ENCODE results near the gene PHOX2A. TPM values are rescaled to one million over a fixed set of nuclear protein-coding genes. Genes with fewer than 3 reads are reported as not detected.

PHOX2A gene
- total RNA-seq, 1 donor from 2014 or later = not detected

DNA sequence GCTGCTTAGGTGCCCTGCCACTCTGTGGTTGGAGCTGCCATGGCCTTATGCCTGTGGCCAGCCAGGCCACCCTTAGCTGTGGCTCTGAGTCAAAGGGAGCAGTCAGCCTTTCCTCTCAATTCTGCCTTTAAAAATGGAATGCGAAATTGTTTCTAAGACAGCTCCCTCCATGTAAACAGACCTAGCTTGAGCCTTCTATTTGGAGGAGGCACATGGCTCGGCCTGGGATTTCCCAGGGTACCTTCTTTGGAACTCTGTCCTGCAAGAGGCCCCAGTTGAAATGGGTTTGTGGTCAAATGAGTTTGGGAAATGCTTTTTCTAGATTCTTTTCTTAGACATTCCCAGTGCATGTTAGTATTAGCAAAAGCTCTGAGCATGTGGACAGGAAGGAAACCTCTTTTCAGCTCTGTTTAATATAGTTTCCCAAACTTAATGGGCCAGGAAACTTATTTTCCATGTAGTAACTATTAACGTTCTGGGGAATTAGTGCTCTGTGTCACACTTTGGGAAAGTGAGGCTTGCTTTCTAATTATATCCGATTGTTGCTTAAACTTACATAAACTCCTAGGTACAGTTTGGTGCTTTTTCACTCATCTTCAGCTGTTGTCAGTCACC is 7.8 kb downstream of the PHOX2A start:
- intact Hi-C loops (cut with micrococcal nuclease) = no loop called here

DNA sequence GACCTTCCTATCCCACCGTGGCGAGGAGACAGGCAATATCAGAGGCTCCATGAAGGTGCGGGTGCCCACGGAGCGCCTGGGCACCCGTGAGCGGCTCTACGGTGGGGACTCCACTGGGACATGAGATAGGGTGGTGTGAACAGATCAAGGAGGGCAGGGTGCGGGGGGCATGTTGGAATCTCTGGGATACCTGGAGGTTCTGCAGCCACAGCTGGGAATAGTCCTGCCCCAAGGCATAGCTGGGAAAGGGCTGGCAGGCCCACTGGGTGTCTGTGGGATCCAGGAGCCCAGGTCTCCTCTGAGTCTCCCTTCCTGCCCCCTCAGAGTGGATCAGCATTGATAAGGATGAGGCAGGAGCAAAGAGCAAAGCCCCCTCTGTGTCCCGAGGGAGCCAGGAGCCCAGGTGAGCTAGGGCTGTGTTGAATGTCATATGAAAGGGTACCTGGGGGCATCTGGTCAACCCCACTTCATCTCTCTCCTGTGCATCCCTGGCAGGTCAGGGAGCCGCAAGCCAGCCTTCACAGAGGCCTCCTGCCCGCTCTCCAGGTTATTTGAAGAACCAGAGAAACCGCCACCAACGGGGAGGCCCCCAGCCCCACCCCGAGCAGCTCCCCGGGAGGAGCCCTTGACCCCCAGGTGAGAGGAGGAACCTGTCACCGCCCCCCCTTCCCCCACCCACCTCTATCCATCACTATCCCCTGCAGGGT is 8.5 kb downstream of the PHOX2A start:
- ATAC-seq = no peak
- no peak for DNase-seq
- intact Hi-C loops (cut with micrococcal nuclease) = no loop called here

More for the DNA sequence above, 7.8 kb downstream of the PHOX2A start:
- no peak for ATAC-seq
- DNase-seq = no peak

DNA sequence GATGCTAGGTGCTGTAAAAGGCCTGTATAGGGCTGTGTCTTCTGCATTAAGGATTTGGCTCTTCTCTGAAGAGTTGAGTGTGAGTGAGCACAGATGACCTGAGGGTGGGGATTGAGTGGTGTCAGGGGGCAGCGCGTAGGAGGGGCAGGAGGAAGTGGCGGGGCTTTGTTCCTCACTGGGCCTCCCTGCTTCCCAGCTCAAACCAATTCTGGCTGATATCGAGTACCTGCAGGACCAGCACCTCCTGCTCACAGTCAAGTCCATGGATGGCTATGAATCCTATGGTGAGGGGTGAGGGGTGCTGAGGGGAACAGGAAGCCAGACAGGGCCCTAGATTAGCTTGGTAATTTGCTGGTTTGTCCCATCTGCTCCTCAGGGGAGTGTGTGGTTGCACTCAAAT is 9.1 kb downstream of the PHOX2A start:
- intact Hi-C loops (cut with micrococcal nuclease) = no loop called here
- no peak for ATAC-seq

DNA sequence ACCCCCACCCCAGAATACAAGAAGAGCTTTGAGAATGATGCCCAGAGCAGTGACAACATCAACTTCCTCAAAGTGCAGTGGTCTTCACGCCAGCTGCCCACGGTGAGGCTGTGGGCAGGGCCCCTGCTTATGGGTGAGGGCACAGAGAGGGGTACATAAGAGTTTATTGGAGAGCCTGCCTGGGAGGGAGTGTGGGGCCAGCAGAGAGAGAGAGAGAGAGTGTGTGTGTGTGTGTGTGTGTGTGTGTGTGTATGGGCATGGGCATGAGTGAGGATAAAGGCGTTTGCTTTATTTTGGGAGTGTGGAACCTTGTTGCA is 9.5 kb downstream of the PHOX2A start:
- ATAC-seq = no peak
- intact Hi-C loops (cut with micrococcal nuclease) = no loop called here
- DNase-seq = no peak

More for the DNA sequence above, 9.1 kb downstream of the PHOX2A start:
- no peak for DNase-seq

DNA sequence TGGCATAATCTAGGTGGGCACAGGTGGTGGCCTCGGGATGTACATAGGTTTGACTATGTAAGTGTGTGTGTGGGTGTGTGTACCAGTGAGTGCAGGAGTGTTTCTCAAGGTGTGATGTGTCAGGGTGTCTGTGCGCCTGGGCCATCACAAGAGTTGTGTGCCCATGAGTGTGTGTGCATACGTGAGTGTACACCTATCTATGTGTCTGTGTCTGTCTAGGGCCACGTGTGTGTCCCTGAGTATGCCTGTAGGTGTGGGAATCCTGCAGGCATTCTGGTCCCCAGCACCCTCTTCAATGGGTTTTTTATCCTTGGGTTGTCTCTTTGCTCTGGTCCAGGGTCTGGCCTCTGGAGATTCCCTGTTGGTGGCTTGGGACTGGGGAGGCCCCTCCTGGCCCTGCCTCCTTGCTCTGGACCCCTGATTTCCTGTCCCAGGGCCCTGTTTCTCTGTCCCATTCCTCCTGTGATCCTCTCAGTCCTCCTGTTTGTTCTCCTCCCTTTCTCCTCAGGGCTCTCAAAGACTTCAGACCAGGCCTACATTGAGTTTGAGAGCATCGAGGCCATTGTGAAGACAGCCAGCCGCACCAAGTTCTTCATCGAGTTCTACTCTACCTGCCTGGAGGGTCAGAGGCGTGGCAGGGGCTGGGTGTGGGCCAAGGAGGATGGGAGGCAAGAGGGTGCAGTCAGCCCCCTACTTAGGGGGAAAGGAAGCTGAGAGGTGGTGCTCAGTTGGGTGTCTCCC is 10.0 kb downstream of the PHOX2A start:
- intact Hi-C loops (cut with micrococcal nuclease) = no loop called here
- DNase-seq = no peak
- no peak for ATAC-seq

DNA sequence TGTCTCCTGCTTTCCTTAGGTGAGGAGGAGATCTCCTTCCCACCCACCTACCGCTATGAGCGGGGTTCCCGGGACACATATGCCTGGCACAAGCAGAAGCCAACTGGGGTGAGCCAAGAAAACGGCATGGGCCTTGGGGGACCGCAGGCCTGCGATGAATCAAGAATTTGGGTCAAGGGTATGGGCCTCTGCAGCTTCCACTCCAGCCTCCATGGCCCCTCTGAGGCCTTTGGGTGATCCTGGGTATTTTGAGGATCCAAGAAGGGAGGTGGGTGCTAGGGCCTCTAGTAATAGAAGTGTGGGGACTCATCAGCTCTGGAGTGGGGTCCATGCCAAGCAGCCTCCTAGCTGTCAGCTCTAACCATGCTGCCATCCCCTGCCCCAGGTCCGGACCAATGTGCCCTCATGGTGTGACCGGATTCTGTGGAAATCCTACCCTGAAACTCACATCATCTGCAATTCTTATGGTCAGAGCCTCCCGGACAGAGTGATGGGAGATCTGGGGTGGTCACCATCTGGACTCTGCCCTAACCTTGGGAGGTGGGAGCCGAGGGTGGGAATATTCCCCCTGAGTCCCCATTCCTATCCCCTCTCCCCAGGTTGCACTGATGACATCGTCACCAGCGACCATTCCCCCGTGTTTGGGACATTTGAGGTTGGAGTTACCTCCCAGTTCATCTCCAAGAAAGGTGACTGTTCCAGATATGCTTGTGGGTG is 10.8 kb downstream of the PHOX2A start:
- ATAC-seq (no peak), DNase-seq (no peak)
- intact Hi-C loops (cut with micrococcal nuclease) = no loop called here

DNA sequence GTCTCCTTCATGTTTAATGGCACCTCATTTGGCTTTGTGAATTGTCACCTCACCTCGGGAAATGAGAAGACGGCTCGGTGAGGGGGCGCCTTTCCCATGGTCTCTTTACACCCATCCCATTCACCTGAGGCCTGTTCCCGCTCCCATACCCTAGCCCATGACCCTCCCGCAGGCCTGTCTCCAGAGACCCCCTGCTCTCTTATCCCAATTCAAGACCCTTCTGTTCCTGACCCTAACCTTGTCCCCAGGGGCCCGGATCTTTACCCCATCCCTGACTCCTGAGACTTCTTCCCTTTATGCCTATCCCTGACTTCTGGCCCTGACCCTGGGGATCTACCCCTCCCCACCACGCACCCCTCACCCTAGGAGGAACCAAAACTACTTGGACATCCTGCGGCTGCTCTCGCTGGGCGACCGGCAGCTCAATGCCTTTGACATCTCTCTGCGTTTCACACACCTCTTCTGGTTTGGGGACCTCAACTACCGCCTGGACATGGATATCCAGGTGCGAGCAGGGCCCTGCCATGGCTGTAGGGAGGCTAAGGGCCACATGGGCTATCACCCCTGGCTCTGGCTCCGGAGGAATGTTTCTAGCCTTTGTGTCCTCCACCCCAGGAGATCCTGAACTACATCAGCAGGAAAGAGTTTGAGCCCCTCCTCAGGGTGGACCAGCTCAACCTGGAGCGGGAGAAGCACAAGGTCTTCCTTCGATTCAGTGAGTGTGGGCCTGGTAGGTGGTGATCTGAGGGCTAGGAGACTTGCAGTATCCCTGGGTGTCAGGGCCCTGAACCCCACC is 11.5 kb downstream of the PHOX2A start:
- DNase-seq (no peak), ATAC-seq (no peak)
- intact Hi-C loops (cut with micrococcal nuclease) = no loop called here

DNA sequence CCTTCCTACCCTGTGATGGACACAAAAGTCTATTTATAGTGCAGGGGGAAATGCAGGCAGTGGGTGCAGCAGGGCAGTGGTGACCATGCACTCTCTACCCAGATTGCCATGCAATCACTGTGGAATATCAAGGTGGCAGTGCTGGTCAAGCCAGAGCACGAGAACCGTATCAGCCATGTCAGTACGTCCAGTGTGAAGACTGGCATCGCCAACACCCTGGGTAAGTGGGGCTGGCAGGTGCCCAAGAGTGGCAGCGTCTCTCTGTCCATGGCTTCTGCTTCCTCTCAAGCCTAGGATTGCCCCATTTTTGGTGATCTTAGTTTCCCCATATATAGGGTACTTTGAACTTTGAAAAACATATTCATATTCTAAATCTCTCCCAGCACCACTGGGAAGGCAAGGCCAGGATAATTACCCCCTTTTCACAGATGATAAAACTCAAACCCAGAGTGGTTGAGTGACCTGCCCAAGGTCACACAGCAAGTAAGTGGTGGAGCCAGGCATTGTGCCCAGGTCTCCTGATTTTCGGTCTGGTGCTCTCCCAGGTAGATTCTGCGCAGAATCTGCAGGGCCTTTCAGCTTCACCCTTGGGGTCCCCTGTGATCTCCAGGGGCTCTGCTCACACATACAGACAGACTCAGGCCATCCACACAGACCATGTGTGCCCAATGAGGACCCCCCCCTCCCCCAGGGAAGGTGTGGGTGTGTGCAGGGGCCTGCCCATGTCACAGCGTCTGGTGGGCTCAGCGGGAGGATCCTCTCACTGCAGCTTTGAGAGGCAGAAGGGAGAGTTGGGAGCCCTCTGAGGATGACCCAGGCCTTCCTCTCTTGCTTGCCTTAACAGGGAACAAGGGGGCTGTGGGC is 12.3 kb downstream of the PHOX2A start:
- peak; percentile 79 for DNase-seq
- intact Hi-C loops (cut with micrococcal nuclease) = no loop called here
- ATAC-seq = peak; percentile 56

DNA sequence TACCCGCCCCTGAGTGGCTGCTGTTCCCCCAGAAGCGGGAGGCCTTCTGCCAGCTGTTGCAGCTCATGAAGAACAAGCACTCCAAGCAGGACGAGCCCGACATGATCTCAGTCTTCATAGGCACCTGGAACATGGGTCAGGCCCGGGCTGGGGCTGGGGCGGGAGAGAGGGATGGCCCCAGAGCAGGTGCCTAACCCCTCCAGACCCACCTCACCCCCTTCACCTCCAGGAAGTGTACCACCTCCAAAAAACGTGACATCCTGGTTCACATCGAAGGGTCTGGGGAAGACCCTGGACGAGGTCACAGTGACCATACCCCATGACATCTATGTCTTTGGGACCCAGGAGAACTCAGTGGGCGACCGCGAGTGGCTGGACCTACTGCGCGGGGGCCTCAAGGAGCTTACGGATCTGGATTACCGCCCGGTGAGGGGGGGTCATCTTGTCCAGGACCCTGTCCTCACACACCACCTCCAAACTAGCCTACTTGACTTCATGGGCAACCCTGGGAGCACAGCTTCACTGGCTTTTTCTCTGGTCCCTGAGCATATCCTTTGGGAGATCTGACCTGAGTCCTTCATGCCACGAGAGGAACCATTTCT is 13.1 kb downstream of the PHOX2A start:
- intact Hi-C loops (cut with micrococcal nuclease) = no loop called here
- DNase-seq (no peak), ATAC-seq (no peak)

DNA sequence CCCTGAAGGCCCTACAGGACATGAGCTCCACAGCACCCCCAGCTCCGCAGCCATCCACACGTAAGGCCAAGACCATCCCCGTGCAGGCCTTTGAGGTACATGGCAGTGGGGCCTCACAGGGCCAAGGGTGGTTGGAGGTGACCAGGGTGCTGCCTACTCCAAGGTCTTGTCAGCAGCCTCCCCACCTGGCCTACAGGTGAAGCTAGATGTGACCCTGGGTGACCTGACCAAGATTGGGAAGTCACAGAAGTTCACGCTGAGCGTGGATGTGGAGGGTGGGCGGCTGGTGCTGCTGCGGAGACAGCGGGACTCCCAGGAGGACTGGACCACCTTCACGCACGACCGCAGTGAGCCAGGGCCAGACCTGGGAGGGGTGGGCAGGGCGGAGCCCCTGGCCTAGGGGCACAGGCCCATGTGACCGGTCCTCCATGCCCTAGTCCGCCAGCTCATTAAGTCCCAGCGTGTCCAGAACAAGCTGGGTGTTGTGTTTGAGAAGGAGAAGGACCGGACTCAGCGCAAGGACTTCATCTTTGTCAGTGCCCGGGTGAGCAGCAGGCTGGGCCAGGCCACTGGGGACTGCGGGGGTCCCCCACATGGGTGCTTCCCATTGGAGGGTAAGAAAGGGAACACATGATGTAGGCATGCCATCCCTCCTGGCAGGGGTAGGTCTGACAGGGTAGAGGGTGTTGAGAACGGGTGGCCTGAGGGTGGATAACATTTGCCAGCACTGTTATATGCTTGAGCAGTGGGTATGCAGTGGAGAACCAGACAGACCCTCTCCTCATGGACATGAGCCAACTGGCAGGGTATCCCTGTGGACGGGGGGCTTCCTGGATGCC is 13.8 kb downstream of the PHOX2A start:
- intact Hi-C loops (cut with micrococcal nuclease) = no loop called here
- DNase-seq = no peak
- no peak for ATAC-seq

DNA sequence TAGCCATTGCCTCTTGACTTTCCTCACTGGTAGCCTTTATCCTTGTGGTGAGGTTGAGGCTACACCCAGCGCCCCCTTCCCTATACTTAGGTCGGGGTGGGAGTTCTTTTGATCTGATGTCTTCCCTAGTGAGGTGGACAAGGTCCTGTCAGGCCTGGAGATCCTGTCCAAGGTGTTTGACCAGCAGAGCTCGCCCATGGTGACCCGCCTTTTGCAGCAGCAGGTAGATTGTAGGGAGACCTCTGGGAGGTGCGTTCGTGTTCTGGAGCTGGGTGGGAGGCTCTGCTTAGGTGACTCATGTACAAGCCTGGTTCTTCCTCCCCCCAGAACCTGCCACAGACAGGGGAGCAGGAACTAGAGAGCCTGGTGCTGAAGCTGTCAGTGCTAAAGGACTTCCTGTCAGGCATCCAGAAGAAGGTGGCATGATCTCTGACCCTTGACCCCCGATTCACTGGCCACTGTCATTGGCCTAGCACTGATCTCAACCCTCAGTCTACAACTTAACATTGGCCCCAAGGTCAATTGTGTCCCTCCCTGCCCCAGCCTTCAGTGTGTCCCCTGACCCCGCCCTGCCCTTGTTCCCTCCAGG is 14.5 kb downstream of the PHOX2A start:
- DNase-seq = no peak
- ATAC-seq = no peak
- intact Hi-C loops (cut with micrococcal nuclease) = no loop called here

DNA sequence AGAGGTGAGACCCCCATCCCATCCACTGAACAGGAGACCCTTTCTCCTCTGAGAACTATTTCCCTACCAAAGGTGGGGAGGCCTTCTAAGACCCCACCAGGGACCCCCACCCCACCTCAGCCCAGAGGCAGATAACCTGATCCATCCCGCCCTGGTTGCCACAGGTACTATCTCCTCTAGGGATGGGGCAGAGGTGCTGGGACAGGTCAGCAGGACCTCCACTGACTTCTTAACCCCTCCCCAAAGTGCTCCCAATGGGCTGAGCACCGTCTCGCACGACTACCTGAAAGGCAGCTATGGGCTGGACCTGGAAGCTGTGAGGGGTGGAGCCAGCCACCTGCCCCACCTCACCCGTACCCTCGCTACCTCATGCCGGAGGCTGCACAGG is 15.1 kb downstream of the PHOX2A start:
- ATAC-seq = no peak
- intact Hi-C loops (cut with micrococcal nuclease) = no loop called here
- DNase-seq = no peak

DNA sequence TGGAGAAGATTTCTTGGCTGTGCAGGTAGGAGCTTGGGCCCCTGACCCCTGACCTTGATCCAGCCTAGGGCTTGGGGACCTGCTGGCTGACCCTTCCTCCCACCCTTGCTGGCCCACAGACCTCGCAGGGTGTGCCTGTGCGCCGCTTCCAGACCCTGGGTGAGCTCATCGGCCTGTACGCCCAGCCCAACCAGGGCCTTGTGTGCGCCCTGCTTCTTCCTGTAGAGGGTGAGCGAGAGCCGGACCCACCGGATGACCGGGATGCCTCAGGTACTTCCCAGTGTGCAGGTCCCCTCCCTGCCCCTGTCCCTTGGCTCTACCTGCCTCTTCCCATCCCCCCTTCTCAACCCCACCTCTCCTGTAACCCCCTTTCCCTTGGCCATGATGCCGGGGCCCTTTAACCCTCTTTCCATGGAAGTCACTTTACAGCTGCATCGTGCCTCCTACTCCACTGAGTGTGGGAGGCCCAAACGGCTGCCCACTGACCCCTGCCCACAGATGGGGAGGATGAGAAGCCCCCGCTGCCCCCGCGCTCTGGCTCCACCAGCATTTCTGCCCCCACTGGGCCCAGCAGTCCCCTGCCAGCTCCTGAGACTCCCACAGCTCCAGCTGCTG is 15.6 kb downstream of the PHOX2A start:
- intact Hi-C loops (cut with micrococcal nuclease) = no loop called here
- ATAC-seq = no peak
- DNase-seq = no peak

DNA sequence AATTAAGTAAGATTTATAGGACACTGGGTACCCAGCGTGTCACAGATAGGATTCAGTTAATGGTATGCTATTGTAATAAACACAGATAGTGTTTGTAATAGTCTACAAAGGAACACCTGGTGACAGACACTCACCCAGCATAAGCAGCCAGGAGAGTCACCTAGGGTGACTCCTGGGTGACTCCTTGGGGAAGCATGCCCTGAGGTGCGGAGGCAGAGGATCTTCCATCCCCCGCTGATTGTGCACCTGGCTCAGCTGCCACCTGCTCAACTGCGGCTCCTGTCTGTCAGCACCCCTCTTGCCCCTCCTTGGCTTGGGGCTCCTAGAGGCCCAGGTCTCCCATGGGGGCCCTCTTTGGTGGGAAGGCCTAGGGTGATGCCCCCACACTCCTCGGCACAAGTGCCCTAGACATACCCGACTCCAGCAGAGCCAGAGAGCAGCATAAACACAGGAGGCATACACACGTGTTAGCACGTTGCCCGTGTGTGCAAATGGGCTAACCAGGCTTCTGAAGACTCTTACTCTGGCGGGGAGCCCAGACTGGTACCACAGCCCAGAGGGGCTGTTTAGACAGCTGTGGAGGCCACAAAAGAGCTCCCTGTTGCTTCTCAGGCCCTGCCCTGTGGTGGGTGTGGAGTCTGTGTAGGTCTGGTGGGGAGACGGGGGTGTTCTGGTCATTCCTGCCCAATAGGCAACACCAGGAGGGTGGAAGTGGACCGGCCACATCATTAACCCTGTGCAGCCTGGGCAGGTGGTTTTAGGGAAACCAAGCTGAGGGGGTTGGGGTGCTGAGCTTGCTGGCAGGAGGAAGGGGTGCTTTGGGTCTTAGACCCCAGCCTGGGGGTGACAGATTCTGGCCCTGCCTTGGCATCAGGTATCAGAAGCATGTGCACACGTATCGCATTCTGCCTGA is 16.4 kb downstream of the PHOX2A start:
- ATAC-seq = no peak
- intact Hi-C loops (cut with micrococcal nuclease) = no loop called here
- peak; percentile 16 for DNase-seq

DNA sequence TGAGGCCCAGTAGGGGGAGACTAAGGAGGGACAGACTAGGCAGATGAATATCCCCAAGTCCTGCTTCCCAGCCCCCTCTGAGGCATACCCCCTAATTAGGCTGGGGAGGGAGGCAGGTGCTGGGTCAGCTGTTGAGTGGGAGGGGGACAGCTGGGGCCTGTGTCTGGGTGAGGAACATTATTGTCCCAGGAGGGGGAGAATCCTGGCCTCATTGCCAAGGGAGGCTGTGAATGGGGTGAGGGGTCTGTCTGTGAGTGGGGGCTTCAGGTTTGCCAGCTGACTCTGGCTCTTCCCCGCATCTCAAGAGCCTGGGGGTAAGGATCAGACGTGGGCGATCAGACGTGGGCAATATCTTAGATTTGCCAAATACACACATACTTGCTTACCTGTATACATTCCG is 17.3 kb downstream of the PHOX2A start:
- ATAC-seq = no peak
- intact Hi-C loops (cut with micrococcal nuclease) = no loop called here
- DNase-seq = no peak

Data from left ventricle myocardium superior (tissue), 1 donor.